GM23338 (cell line): ENCODE results near the gene CDHR3.

ENCODE experiments used
- CREB1 ChIP-seq: fragments of 250-450 bp; sonication (Bioruptor Pico); IDR thresholded peaks from 2 replicates; pipeline ENCODE4 v1.5.0; 2020; ENCODE audit warnings: low read depth, mild to moderate bottlenecking, moderate library complexity
- EZH2 ChIP-seq: fragments of 200-600 bp; sonication (generic); IDR thresholded peaks from one replicate; pipeline ENCODE4 v1.8.0; 2017; ENCODE audit warnings: antibody characterized with exemption, mild to moderate bottlenecking, low read depth; ENCODE audit not compliant: unreplicated experiment
- EZH2phosphoT487 ChIP-seq: fragments of 200-600 bp; sonication (generic); IDR thresholded peaks from one replicate; pipeline ENCODE4 v1.8.1; 2018; ENCODE audit warnings: antibody characterized with exemption; ENCODE audit not compliant: unreplicated experiment
- JUNB ChIP-seq: IDR thresholded peaks from one replicate; pipeline ENCODE4 v1.6.1; 2016; ENCODE audit warnings: antibody characterized with exemption; ENCODE audit not compliant: unreplicated experiment
- NANOG ChIP-seq: IDR thresholded peaks from 2 replicates; pipeline ENCODE4 v1.6.1; 2016; ENCODE audit warnings: antibody characterized with exemption, borderline replicate concordance
- POLR2AphosphoS5 ChIP-seq: IDR thresholded peaks from 2 replicates; pipeline ENCODE4 v1.6.1; 2016; ENCODE audit warnings: antibody characterized with exemption, low read depth
- STAT1 ChIP-seq: IDR thresholded peaks from one replicate; pipeline ENCODE4 v1.6.1; 2016; ENCODE audit warnings: antibody characterized with exemption; ENCODE audit not compliant: unreplicated experiment
- ZNF114 ChIP-seq: fragments of 250-450 bp; sonication (Bioruptor Pico); IDR thresholded peaks from 2 replicates; pipeline ENCODE4 v1.5.0; 2020; ENCODE audit warnings: mild to moderate bottlenecking, moderate library complexity
- ZNF331 ChIP-seq: fragments of 250-450 bp; sonication (Bioruptor Pico); IDR thresholded peaks from 2 replicates; pipeline ENCODE4 v1.5.0; 2020; ENCODE audit warnings: low read depth, mild to moderate bottlenecking, moderate library complexity
- TF ChIP-seq, protein P1 (sequence below), 2 experiments: fragments of 200-600 bp in 1 of 2; sonication (generic) in 1 of 2; conservative IDR thresholded peaks; 2 replicates each; pipeline versions ENCODE4 v1.5.1 to v1.6.1; 2016 to 2017; ENCODE audit warnings: antibody characterized with exemption in 2 of 2, low read depth in 2 of 2, mild to moderate bottlenecking in 2 of 2, moderate library complexity in 1 of 2
- TF ChIP-seq, protein P2 (sequence below): IDR thresholded peaks from one replicate; pipeline ENCODE4 v1.6.1; 2018; ENCODE audit warnings: antibody characterized with exemption; ENCODE audit not compliant: unreplicated experiment
- TF ChIP-seq, protein P3 (sequence below): IDR thresholded peaks from 2 replicates; pipeline ENCODE4 v1.6.1; 2016; ENCODE audit warnings: antibody characterized with exemption
- TF ChIP-seq, protein P4 (sequence below): fragments of 250-450 bp; sonication (Bioruptor Pico); IDR thresholded peaks from 2 replicates; pipeline ENCODE4 v1.5.0; 2020; ENCODE audit warnings: mild to moderate bottlenecking, moderate library complexity

DNA sequence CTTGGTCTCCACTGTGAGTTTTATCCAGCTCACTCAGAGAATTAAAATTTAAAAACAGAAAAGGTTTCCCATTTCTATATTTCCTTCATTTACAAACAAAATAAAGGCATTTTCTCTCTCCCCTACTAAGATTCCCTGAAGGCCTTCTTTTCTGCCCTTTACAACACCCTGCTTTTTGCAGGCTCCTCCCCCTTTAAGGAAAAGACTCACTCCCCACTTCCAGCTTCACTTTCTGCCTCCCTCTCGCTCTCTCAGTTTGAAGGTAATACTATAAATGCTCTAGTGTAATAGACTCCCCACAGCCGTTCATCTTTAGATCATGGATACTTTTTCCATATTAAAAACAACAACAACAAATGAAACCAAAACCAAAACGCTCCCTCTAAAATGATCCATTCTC lies 53.3 kb downstream of the CDHR3 start:
- TF ChIP-seq, protein P1, sequence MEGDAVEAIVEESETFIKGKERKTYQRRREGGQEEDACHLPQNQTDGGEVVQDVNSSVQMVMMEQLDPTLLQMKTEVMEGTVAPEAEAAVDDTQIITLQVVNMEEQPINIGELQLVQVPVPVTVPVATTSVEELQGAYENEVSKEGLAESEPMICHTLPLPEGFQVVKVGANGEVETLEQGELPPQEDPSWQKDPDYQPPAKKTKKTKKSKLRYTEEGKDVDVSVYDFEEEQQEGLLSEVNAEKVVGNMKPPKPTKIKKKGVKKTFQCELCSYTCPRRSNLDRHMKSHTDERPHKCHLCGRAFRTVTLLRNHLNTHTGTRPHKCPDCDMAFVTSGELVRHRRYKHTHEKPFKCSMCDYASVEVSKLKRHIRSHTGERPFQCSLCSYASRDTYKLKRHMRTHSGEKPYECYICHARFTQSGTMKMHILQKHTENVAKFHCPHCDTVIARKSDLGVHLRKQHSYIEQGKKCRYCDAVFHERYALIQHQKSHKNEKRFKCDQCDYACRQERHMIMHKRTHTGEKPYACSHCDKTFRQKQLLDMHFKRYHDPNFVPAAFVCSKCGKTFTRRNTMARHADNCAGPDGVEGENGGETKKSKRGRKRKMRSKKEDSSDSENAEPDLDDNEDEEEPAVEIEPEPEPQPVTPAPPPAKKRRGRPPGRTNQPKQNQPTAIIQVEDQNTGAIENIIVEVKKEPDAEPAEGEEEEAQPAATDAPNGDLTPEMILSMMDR (conservative IDR thresholded peaks at IDR 0.05; ENCODE audit: low read depth in 2 of 2), result no peak
- TF ChIP-seq JUNB (no peak), EZH2 (no peak), POLR2AphosphoS5 (no peak), EZH2phosphoT487 (no peak), ZNF114 (no peak), CREB1 (no peak), NANOG (no peak), ZNF331 (CRISPR knock-in tag) (no peak), STAT1 (no peak)
- TF ChIP-seq, protein P2, sequence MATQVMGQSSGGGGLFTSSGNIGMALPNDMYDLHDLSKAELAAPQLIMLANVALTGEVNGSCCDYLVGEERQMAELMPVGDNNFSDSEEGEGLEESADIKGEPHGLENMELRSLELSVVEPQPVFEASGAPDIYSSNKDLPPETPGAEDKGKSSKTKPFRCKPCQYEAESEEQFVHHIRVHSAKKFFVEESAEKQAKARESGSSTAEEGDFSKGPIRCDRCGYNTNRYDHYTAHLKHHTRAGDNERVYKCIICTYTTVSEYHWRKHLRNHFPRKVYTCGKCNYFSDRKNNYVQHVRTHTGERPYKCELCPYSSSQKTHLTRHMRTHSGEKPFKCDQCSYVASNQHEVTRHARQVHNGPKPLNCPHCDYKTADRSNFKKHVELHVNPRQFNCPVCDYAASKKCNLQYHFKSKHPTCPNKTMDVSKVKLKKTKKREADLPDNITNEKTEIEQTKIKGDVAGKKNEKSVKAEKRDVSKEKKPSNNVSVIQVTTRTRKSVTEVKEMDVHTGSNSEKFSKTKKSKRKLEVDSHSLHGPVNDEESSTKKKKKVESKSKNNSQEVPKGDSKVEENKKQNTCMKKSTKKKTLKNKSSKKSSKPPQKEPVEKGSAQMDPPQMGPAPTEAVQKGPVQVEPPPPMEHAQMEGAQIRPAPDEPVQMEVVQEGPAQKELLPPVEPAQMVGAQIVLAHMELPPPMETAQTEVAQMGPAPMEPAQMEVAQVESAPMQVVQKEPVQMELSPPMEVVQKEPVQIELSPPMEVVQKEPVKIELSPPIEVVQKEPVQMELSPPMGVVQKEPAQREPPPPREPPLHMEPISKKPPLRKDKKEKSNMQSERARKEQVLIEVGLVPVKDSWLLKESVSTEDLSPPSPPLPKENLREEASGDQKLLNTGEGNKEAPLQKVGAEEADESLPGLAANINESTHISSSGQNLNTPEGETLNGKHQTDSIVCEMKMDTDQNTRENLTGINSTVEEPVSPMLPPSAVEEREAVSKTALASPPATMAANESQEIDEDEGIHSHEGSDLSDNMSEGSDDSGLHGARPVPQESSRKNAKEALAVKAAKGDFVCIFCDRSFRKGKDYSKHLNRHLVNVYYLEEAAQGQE, result no peak
- TF ChIP-seq, protein P3, sequence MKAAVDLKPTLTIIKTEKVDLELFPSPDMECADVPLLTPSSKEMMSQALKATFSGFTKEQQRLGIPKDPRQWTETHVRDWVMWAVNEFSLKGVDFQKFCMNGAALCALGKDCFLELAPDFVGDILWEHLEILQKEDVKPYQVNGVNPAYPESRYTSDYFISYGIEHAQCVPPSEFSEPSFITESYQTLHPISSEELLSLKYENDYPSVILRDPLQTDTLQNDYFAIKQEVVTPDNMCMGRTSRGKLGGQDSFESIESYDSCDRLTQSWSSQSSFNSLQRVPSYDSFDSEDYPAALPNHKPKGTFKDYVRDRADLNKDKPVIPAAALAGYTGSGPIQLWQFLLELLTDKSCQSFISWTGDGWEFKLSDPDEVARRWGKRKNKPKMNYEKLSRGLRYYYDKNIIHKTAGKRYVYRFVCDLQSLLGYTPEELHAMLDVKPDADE, result no peak
- TF ChIP-seq, protein P4, sequence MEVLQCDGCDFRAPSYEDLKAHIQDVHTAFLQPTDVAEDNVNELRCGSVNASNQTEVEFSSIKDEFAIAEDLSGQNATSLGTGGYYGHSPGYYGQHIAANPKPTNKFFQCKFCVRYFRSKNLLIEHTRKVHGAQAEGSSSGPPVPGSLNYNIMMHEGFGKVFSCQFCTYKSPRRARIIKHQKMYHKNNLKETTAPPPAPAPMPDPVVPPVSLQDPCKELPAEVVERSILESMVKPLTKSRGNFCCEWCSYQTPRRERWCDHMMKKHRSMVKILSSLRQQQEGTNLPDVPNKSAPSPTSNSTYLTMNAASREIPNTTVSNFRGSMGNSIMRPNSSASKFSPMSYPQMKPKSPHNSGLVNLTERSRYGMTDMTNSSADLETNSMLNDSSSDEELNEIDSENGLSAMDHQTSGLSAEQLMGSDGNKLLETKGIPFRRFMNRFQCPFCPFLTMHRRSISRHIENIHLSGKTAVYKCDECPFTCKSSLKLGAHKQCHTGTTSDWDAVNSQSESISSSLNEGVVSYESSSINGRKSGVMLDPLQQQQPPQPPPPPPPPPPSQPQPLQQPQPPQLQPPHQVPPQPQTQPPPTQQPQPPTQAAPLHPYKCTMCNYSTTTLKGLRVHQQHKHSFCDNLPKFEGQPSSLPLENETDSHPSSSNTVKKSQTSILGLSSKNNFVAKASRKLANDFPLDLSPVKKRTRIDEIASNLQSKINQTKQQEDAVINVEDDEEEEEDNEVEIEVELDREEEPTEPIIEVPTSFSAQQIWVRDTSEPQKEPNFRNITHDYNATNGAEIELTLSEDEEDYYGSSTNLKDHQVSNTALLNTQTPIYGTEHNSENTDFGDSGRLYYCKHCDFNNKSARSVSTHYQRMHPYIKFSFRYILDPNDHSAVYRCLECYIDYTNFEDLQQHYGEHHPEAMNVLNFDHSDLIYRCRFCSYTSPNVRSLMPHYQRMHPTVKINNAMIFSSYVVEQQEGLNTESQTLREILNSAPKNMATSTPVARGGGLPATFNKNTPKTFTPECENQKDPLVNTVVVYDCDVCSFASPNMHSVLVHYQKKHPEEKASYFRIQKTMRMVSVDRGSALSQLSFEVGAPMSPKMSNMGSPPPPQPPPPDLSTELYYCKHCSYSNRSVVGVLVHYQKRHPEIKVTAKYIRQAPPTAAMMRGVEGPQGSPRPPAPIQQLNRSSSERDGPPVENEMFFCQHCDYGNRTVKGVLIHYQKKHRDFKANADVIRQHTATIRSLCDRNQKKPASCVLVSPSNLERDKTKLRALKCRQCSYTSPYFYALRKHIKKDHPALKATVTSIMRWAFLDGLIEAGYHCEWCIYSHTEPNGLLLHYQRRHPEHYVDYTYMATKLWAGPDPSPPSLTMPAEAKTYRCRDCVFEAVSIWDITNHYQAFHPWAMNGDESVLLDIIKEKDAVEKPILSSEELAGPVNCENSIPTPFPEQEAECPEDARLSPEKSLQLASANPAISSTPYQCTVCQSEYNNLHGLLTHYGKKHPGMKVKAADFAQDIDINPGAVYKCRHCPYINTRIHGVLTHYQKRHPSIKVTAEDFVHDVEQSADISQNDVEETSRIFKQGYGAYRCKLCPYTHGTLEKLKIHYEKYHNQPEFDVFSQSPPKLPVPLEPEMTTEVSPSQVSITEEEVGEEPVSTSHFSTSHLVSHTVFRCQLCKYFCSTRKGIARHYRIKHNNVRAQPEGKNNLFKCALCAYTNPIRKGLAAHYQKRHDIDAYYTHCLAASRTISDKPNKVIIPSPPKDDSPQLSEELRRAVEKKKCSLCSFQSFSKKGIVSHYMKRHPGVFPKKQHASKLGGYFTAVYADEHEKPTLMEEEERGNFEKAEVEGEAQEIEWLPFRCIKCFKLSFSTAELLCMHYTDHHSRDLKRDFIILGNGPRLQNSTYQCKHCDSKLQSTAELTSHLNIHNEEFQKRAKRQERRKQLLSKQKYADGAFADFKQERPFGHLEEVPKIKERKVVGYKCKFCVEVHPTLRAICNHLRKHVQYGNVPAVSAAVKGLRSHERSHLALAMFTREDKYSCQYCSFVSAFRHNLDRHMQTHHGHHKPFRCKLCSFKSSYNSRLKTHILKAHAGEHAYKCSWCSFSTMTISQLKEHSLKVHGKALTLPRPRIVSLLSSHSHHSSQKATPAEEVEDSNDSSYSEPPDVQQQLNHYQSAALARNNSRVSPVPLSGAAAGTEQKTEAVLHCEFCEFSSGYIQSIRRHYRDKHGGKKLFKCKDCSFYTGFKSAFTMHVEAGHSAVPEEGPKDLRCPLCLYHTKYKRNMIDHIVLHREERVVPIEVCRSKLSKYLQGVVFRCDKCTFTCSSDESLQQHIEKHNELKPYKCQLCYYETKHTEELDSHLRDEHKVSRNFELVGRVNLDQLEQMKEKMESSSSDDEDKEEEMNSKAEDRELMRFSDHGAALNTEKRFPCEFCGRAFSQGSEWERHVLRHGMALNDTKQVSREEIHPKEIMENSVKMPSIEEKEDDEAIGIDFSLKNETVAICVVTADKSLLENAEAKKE (CRISPR knock-in tag), result no peak
